ENCODE results near the gene PJA2.
"Not testable (repeated sequence)": the region's sequence is repeated elsewhere in the genome, so short reads cannot be mapped to it uniquely, and the experiment has no call there.

Gene PJA2

GRCh38 chr5:109300367-109300766, 109.4 kb downstream of the PJA2 start:
- Histone ChIP-seq H3K9ac (ENCODE audit: low read length) (no peak overlapping the region), H3K36me3 (ENCODE audit: insufficient read depth, low read length) (no peaks in the 10 kb centered on the region), H3K27ac (ENCODE audit: low read depth, low read length) (no peak overlapping the region), H3K9me3 (ENCODE audit: low read length) (no peaks in the 10 kb centered on the region), H3K27me3 (ENCODE audit: control insufficient read depth in 1 of 2, insufficient read depth in 2 of 2, low read length in 2 of 2) (no peaks in the 10 kb centered on the region), H3K4me1 (ENCODE audit: insufficient read depth, low read length) (no peaks in the 10 kb centered on the region), H3K4me3 (ENCODE audit: low read depth in 1 of 2, low read length in 2 of 2) (no peak overlapping the region)

- H3K36me3 ChIP-seq (ENCODE audit: insufficient read depth, low read length), result no peaks in the 10 kb centered on the region
- no peaks in the 10 kb centered on the region for H3K9me3 ChIP-seq (ENCODE audit: low read length)
- no peak overlapping the region for H3K27ac ChIP-seq (ENCODE audit: low read depth, low read length)
- no peaks in the 10 kb centered on the region for H3K27me3 ChIP-seq (ENCODE audit: control insufficient read depth in 1 of 2, insufficient read depth in 2 of 2, low read length in 2 of 2)
- no peaks in the 10 kb centered on the region for H3K4me1 ChIP-seq (ENCODE audit: insufficient read depth, low read length)
- H3K9ac ChIP-seq (ENCODE audit: low read length), result no peak overlapping the region
- H3K4me3 ChIP-seq (ENCODE audit: low read depth in 1 of 2, low read length in 2 of 2), result no peak overlapping the region
Measured at GRCh38 chr5:109299557-109299956, 110.2 kb downstream of the PJA2 start.

GRCh38 chr5:109298794-109299193, 111.0 kb downstream of the PJA2 start:
- no peaks in the 10 kb centered on the region for H3K27me3 ChIP-seq (ENCODE audit: control insufficient read depth in 1 of 2, insufficient read depth in 2 of 2, low read length in 2 of 2)
- H3K4me1 ChIP-seq (ENCODE audit: insufficient read depth, low read length), result no peaks in the 10 kb centered on the region
- H3K27ac ChIP-seq (ENCODE audit: low read depth, low read length), result no peak overlapping the region
- no peaks in the 10 kb centered on the region for H3K9me3 ChIP-seq (ENCODE audit: low read length)
- no peak overlapping the region for H3K4me3 ChIP-seq (ENCODE audit: low read depth in 1 of 2, low read length in 2 of 2)
- no peak overlapping the region for H3K9ac ChIP-seq (ENCODE audit: low read length)
- H3K36me3 ChIP-seq (ENCODE audit: insufficient read depth, low read length), result no peaks in the 10 kb centered on the region

- H3K36me3 ChIP-seq (ENCODE audit: insufficient read depth, low read length), result no peaks in the 10 kb centered on the region
- H3K27me3 ChIP-seq (ENCODE audit: control insufficient read depth in 1 of 2, insufficient read depth in 2 of 2, low read length in 2 of 2), result no peaks in the 10 kb centered on the region
- no peak overlapping the region for H3K4me3 ChIP-seq (ENCODE audit: low read depth in 1 of 2, low read length in 2 of 2)
- H3K9me3 ChIP-seq (ENCODE audit: low read length), result no peaks in the 10 kb centered on the region
- no peak overlapping the region for H3K9ac ChIP-seq (ENCODE audit: low read length)
- no peaks in the 10 kb centered on the region for H3K4me1 ChIP-seq (ENCODE audit: insufficient read depth, low read length)
- no peak overlapping the region for H3K27ac ChIP-seq (ENCODE audit: low read depth, low read length)
Measured at GRCh38 chr5:109297900-109298299, 111.9 kb downstream of the PJA2 start.

- Histone ChIP-seq H3K9me3 (ENCODE audit: low read length) (no peaks in the 10 kb centered on the region), H3K4me3 (ENCODE audit: low read depth in 1 of 2, low read length in 2 of 2) (no peak overlapping the region), H3K9ac (ENCODE audit: low read length) (no peak overlapping the region), H3K36me3 (ENCODE audit: insufficient read depth, low read length) (no peaks in the 10 kb centered on the region), H3K27ac (ENCODE audit: low read depth, low read length) (no peak overlapping the region), H3K4me1 (ENCODE audit: insufficient read depth, low read length) (no peaks in the 10 kb centered on the region), H3K27me3 (ENCODE audit: control insufficient read depth in 1 of 2, insufficient read depth in 2 of 2, low read length in 2 of 2) (no peaks in the 10 kb centered on the region)
Measured at GRCh38 chr5:109291090-109291489, 118.7 kb downstream of the PJA2 start.

- Histone ChIP-seq H3K27ac (ENCODE audit: low read depth, low read length) (no peak overlapping the region), H3K4me1 (ENCODE audit: insufficient read depth, low read length) (no peaks in the 10 kb centered on the region), H3K36me3 (ENCODE audit: insufficient read depth, low read length) (no peaks in the 10 kb centered on the region), H3K9me3 (ENCODE audit: low read length) (no peaks in the 10 kb centered on the region), H3K4me3 (ENCODE audit: low read depth in 1 of 2, low read length in 2 of 2) (no peak overlapping the region), H3K9ac (ENCODE audit: low read length) (no peak overlapping the region), H3K27me3 (ENCODE audit: control insufficient read depth in 1 of 2, insufficient read depth in 2 of 2, low read length in 2 of 2) (no peaks in the 10 kb centered on the region)
Measured at GRCh38 chr5:109290231-109290630, 119.5 kb downstream of the PJA2 start.

GRCh38 chr5:109286628-109287027, 123.1 kb downstream of the PJA2 start:
- H3K9ac ChIP-seq (ENCODE audit: low read length); H3K4me3 ChIP-seq (ENCODE audit: low read depth in 1 of 2, low read length in 2 of 2); H3K36me3 ChIP-seq (ENCODE audit: insufficient read depth, low read length); H3K27ac ChIP-seq (ENCODE audit: low read depth, low read length); H3K4me1 ChIP-seq (ENCODE audit: insufficient read depth, low read length); H3K27me3 ChIP-seq (ENCODE audit: control insufficient read depth in 1 of 2, insufficient read depth in 2 of 2, low read length in 2 of 2); H3K9me3 ChIP-seq (ENCODE audit: low read length): not testable (repeated sequence)

All from muscle layer of colon (tissue), 2 donors.